ENCODE data around the gene EFCAB5. TPM values are rescaled to one million over a fixed set of nuclear protein-coding genes. Genes with fewer than 3 reads are reported as not detected.
"Not testable (repeated sequence)": the region's sequence is repeated elsewhere in the genome, so short reads cannot be mapped to it uniquely, and the experiment has no call there.

The EFCAB5 gene
- total RNA-seq, 1 donor from 2014 or later, result 0.30 TPM

DNA sequence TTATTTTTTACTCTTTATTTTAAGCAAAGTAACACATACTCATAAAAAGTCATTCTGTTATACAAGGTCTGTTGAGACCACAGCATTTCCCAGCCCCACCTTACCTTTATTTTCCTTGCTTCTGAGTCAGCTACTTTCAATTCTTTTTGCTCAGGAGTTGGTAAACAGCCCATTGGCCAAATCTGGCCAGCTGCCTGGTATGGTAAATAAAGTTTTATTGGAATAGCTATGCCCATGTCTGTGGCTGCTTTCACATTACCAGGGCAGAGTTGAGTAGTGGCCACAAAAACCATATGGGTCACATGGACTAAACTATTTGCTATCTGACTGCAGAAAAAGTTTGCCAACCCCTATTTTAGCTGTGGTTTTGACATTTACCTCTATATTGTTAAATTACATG lies 171.8 kb downstream of the EFCAB5 start:
- TF ChIP-seq CTCF (conservative IDR thresholded peaks at IDR 0.05), result no peak
- H3K4me1 Mint-ChIP-seq, result peaks cover 20% of the 10 kb centered on the region
- no peaks in the 10 kb centered on the region for H3K9me3 Mint-ChIP-seq
- H3K27ac Mint-ChIP-seq (ENCODE audit: unreplicated experiment), result no peak overlapping the region
- no peak for DNase-seq (ENCODE audit: low read depth, low spot score)
- H3K36me3 Mint-ChIP-seq (ENCODE audit: low read depth), result no peaks in the 10 kb centered on the region
- no peaks in the 10 kb centered on the region for H3K27me3 Mint-ChIP-seq (ENCODE audit: low read depth)
- peak overlapping the region; percentile 20 for H3K4me3 Mint-ChIP-seq

- no peak for DNase-seq (ENCODE audit: low read depth, low spot score)
- H3K36me3 Mint-ChIP-seq (ENCODE audit: low read depth), result peaks cover 8% of the 10 kb centered on the region
- peak overlapping the region; percentile 96 for H3K4me3 Mint-ChIP-seq
- peak overlapping the region; percentile 100 for H3K27ac Mint-ChIP-seq (ENCODE audit: unreplicated experiment)
- no peaks in the 10 kb centered on the region for H3K27me3 Mint-ChIP-seq (ENCODE audit: low read depth)
- no peaks in the 10 kb centered on the region for H3K9me3 Mint-ChIP-seq
- TF ChIP-seq CTCF (conservative IDR thresholded peaks at IDR 0.05), result no peak
- H3K4me1 Mint-ChIP-seq, result peaks cover 31% of the 10 kb centered on the region
Observed at GRCh38 chr17:30116345-30116660, 174.9 kb downstream of the EFCAB5 start.

DNA sequence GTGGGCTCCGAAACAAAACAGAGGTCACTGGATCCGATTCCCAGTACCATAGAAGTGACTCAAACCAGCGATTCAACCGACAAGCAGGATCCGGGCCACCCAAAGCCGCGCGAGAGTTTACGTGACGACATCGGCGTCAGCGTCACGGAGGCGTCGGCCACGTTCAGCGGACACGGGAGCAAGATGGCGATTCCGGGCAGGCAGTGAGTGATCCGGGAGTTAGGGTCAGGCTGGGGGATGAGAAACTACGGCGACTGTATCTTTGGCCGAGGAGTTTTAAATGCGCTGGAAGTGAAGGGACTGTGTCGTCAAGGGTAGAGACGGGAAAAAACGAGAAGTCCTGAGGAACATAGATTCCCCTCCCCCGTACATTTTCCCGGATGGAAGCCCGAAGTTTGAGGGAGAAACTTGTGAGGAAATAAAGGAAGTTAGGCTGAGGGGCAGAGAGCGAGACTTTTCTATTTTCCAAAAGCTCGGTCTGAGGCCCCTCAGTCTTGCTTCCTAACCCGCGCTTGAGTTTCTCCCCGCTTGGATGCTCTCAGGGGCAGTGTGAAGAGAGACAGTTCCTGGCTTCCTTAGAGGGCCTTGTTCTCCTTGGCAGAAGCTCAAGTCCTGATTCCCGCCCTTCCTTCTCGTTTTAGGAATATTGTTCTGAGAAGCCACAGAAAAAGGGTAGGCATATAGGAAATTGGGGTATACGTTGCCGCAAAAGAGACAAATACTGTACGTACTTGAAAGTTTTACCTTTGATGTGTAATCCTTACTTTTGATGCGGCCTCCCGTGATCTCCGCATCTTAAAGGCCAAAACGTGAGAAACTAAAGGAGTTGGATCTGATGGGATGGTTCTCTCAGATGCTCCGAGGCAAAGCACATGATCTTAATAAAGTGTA lies 175.5 kb downstream of the EFCAB5 start, which contains the start of gene NSRP1:
TSS of gene NSRP1 (plus strand) at position 156 of the 891 bp plus-strand sequence. CDS start at position 184, 28 bp downstream.
- H3K4me3 Mint-ChIP-seq, result peak within 1 kb of the TSS; percentile 96
- H3K27ac Mint-ChIP-seq (ENCODE audit: unreplicated experiment), result peak within 1 kb of the TSS; percentile 100
- no peaks in the 10 kb centered on the region for H3K9me3 Mint-ChIP-seq
- peaks cover 31% of the 10 kb centered on the region for H3K4me1 Mint-ChIP-seq
- no peaks in the 10 kb centered on the region for H3K27me3 Mint-ChIP-seq (ENCODE audit: low read depth)
- DNase-seq (ENCODE audit: low read depth, low spot score), result peak; percentile 90
- TF ChIP-seq CTCF (conservative IDR thresholded peaks at IDR 0.05), result no peak
- H3K36me3 Mint-ChIP-seq (ENCODE audit: low read depth), result peaks cover 11% of the 10 kb centered on the region

GRCh38 chr17:30117675-30118081 lies 176.2 kb downstream of the EFCAB5 start:
- no peaks in the 10 kb centered on the region for H3K9me3 Mint-ChIP-seq
- DNase-seq (ENCODE audit: low read depth, low spot score), result no peak
- peak overlapping the region; percentile 96 for H3K4me3 Mint-ChIP-seq
- H3K36me3 Mint-ChIP-seq (ENCODE audit: low read depth), result peaks cover 12% of the 10 kb centered on the region
- no peaks in the 10 kb centered on the region for H3K27me3 Mint-ChIP-seq (ENCODE audit: low read depth)
- TF ChIP-seq CTCF (conservative IDR thresholded peaks at IDR 0.05), result no peak
- peak overlapping the region; percentile 100 for H3K27ac Mint-ChIP-seq (ENCODE audit: unreplicated experiment)
- H3K4me1 Mint-ChIP-seq, result peaks cover 31% of the 10 kb centered on the region

GRCh38 chr17:30118635-30119034 lies 177.2 kb downstream of the EFCAB5 start:
- not testable (repeated sequence) for H3K27ac Mint-ChIP-seq (ENCODE audit: unreplicated experiment); DNase-seq (ENCODE audit: low read depth, low spot score); H3K9me3 Mint-ChIP-seq; H3K27me3 Mint-ChIP-seq (ENCODE audit: low read depth)
- peak overlapping the region; percentile 96 for H3K4me3 Mint-ChIP-seq
- peaks cover 31% of the 10 kb centered on the region for H3K4me1 Mint-ChIP-seq
- H3K36me3 Mint-ChIP-seq (ENCODE audit: low read depth), result peaks cover 12% of the 10 kb centered on the region

- no peak overlapping the region for H3K4me3 Mint-ChIP-seq
- no peaks in the 10 kb centered on the region for H3K9me3 Mint-ChIP-seq
- H3K27ac Mint-ChIP-seq (ENCODE audit: unreplicated experiment), result no peak overlapping the region
- no peak for DNase-seq (ENCODE audit: low read depth, low spot score)
- no peak for TF ChIP-seq CTCF (conservative IDR thresholded peaks at IDR 0.05)
- H3K27me3 Mint-ChIP-seq (ENCODE audit: low read depth), result no peaks in the 10 kb centered on the region
- H3K36me3 Mint-ChIP-seq (ENCODE audit: low read depth), result peaks cover 12% of the 10 kb centered on the region
- peaks cover 10% of the 10 kb centered on the region for H3K4me1 Mint-ChIP-seq
Observed at GRCh38 chr17:30124273-30124796, 182.9 kb downstream of the EFCAB5 start.
